KOPT-K1 (cell line): ENCODE data around the gene DNAH6.
"Not testable (repeated sequence)": the region's sequence is repeated elsewhere in the genome, so short reads cannot be mapped to it uniquely, and the experiment has no call there.

Source experiments
- H3K27ac ChIP-seq: fragments of 200-600 bp; sonication (generic); 2 replicates; pipeline ENCODE4 v1.5.1; 2016; ENCODE audit warnings: antibody characterized with exemption, mild to moderate bottlenecking, low read depth, low read length; ENCODE audit not compliant: poor library complexity, severe bottlenecking
- H3K36me3 ChIP-seq: fragments of 200-600 bp; sonication (generic); 2 replicates; pipeline ENCODE4 v1.5.1; 2017; ENCODE audit warnings: antibody characterized with exemption, mild to moderate bottlenecking, low read length, moderate library complexity; ENCODE audit not compliant: insufficient read depth
- H3K9me3 ChIP-seq: fragments of 200-600 bp; sonication (generic); 2 replicates; pipeline ENCODE4 v1.5.1; 2017; ENCODE audit warnings: antibody characterized with exemption, low read length, mild to moderate bottlenecking; ENCODE audit not compliant: insufficient read depth, poor library complexity, severe bottlenecking

DNAH6 gene

GRCh38 chr2:84545005-84545404 is 28.7 kb downstream of the DNAH6 start:
- no peaks in the 10 kb centered on the region for H3K9me3 ChIP-seq
- no peak overlapping the region for H3K27ac ChIP-seq
- H3K36me3 ChIP-seq, result no peaks in the 10 kb centered on the region

GRCh38 chr2:84546551-84546950 is 30.3 kb downstream of the DNAH6 start:
- Histone ChIP-seq H3K9me3 (no peaks in the 10 kb centered on the region), H3K36me3 (no peaks in the 10 kb centered on the region), H3K27ac (no peak overlapping the region)

DNA sequence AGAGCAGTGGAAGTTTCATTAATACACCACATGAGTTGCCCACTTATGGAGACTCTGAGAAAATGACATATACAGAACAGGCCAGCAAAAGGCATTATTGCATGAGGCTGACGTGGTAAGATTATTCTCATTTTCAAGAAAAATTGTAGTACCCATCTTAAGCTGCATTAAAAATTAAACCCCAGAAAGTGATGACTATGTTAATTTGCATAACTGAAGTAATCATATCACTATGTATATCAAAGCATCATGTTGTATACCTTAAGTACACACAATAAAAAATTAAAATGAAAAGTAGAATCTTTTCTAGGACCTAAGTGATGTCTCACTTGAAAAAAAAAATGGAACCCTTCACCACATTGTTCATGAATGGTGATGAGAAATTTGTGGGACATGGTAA is 32.0 kb downstream of the DNAH6 start:
- H3K36me3 ChIP-seq, result no peaks in the 10 kb centered on the region
- no peaks in the 10 kb centered on the region for H3K9me3 ChIP-seq
- no peak overlapping the region for H3K27ac ChIP-seq

GRCh38 chr2:84550916-84551315 is 34.6 kb downstream of the DNAH6 start:
- no peaks in the 10 kb centered on the region for H3K9me3 ChIP-seq
- no peak overlapping the region for H3K27ac ChIP-seq
- no peaks in the 10 kb centered on the region for H3K36me3 ChIP-seq

DNA sequence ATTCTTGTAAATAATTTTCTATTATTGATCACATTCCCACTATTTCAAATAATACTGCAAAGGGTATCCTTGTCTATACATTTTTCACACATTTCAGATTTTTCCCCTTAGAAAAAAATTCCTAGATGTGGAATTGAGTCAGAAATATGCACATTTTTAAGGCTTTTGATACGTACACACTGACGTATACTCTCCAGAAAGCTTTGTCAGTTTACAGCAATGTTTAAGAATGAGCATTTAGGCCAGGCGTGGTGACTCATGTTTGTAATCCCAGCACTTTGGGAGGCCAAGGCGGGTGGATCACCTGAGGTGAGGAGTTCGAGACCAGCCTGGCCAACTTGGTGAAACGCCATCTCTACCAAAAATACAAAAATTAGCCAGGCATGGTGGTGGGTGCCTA is 35.2 kb downstream of the DNAH6 start:
- not testable (repeated sequence) for H3K9me3 ChIP-seq, H3K27ac ChIP-seq, H3K36me3 ChIP-seq

GRCh38 chr2:84556190-84556589 is 39.9 kb downstream of the DNAH6 start:
- Histone ChIP-seq H3K9me3 (no peaks in the 10 kb centered on the region), H3K27ac (no peak overlapping the region), H3K36me3 (no peaks in the 10 kb centered on the region)

DNA sequence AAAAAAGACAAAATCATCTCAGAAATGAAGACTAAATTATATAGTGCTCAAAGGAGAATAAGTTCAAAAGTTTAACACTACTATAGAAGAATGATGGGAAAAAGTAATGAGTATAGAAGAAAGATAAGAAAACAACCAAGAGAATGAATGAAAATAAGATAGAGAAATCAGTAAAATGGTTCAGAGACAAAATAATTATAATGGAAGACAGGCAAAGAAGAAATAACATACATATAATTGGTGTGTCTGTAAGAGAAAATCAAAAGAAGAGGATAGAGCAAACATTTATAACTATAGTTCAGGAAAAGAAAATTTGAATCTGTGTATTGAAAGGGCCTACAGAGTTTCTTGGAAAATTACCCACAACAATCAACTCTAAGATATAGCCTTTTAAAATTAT is 43.5 kb downstream of the DNAH6 start:
- Histone ChIP-seq H3K9me3 (no peaks in the 10 kb centered on the region), H3K27ac (no peak overlapping the region), H3K36me3 (no peaks in the 10 kb centered on the region)

DNA sequence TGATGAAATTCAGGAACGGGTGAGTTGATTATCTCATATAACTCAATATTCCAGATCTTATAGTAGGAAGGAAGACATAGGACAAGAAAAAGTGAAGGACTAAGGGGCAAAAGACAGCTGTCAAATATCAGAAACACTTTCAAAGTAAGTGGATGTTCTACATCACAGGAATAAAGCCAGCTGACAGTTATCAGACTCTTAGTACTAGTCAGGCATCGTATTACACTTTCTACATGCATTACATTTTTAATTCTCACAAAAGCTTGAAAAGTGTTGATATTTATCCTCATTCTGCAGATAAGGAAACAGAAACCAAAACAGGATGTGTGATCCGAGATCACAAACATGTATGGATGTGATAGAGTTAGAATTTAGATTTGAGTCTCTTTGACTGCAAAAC is 63.4 kb downstream of the DNAH6 start:
- Histone ChIP-seq H3K9me3 (no peaks in the 10 kb centered on the region), H3K27ac (no peak overlapping the region), H3K36me3 (no peaks in the 10 kb centered on the region)

DNA sequence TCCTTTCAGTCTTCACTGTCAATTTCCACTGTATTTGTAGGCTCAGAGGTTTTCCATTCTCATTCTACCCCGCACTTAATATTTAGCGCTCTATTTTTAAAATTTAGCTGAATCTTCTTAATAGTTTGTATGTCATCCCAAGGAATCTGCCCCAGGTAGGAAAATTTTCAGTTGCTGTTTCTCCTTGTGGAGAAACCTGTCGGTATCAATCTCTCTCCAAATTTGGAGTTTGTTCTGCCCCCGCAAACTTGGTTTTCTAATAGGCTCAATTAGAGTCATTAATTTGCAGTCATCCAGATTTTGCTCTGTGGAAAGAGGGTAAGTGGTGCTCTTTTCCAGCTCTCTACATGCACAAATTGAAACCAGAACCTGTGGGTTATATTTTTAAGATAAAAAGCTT is 87.6 kb downstream of the DNAH6 start:
- peaks cover 8% of the 10 kb centered on the region for H3K9me3 ChIP-seq
- H3K27ac ChIP-seq, result no peak overlapping the region
- H3K36me3 ChIP-seq, result no peaks in the 10 kb centered on the region

DNA sequence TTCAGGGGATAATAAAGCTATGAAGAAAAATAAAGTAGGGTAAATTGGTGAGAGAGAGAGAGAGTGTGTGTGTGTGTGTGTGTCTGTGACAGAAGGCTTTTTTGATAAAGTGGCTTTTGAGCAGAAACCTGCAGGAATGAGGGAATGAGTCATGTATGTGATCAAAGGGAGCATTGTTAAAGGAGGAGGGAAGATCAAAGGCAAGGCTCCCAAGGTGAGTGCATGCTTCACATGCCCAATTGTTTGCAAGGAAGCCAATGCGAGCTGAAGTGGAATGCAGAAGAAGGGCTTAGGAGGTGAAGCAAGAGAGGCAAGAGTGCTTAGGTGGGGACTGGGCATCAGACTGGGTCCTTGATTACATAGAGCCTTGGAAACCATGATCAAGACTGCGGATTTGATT is 96.8 kb downstream of the DNAH6 start:
- Histone ChIP-seq H3K27ac (no peak overlapping the region), H3K9me3 (no peaks in the 10 kb centered on the region), H3K36me3 (no peaks in the 10 kb centered on the region)

DNA sequence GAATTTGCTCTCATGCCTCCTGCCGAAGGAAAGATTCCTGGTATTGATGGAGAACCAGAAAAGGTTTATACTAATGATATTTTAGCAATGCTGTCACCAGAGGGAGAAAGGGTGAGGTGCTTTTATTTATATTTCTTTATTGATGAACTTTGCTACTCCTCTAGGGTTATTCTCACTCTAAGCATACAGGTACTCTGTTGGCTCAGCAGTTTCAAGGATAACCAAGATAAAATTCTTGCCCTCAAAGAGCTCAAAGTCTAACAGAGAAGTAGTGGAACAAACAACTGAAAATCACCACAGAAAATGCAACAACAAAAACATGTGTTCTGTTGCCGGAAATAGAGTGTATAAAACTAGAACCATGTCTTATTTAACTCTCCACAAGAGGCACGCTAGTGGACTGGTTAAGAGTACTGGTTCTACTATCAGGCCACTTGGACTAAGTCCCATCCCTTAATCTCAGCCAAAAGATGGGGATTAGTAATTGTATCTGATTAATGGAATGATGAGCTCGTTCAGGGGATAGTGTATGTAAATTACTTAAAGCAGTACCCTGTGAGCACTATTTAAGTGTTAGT is 103.6 kb downstream of the DNAH6 start:
- no peak overlapping the region for H3K27ac ChIP-seq
- no peaks in the 10 kb centered on the region for H3K36me3 ChIP-seq
- H3K9me3 ChIP-seq, result no peaks in the 10 kb centered on the region

- Histone ChIP-seq H3K27ac (no peak overlapping the region), H3K36me3 (no peaks in the 10 kb centered on the region)
These were observed 112.2 kb downstream of the DNAH6 start for GRCh38 chr2:84628486-84628885.

DNA sequence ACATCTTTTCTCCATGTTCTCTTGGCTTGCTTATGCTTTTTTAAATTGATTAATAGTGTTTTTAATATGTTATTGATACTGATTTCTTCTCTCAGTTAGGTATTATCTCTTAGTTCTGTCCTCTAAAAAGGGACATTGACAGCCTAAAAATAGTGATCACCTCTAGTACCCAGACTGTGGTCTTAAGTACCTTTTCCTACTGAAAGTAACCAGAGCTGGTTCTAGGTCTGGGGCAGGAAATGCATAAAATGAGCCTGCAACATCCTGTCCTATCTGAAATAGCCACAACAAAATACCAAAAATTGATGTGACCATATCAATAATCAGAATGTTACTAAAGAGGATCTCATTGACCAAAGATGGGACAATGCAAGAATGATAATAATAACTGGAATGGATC is 113.3 kb downstream of the DNAH6 start:
- no peaks in the 10 kb centered on the region for H3K9me3 ChIP-seq
- H3K27ac ChIP-seq, result no peak overlapping the region
- H3K36me3 ChIP-seq, result no peaks in the 10 kb centered on the region

More at GRCh38 chr2:84628486-84628885, 112.2 kb downstream of the DNAH6 start:
- no peaks in the 10 kb centered on the region for H3K9me3 ChIP-seq

DNA sequence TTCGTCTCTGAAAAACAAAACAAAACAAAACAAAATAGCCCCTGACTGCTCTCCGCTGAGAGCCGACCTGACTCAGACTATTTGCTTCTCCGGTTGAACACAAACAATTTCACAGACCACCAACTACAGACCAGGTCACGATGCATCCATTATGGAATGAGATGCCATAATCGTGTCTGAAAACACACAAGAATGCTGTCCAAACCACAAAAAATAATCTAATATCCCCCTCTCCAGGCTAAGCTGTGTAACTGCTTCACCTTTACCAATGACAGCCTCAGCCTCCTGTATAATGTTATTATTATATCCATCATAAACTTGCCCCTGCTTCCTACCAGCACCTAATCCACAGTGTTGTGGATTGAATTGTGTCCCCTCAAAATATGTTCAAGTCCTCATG is 114.7 kb downstream of the DNAH6 start:
- Histone ChIP-seq H3K27ac (no peak overlapping the region), H3K36me3 (no peaks in the 10 kb centered on the region), H3K9me3 (no peaks in the 10 kb centered on the region)

- Histone ChIP-seq H3K9me3 (no peaks in the 10 kb centered on the region), H3K27ac (no peak overlapping the region), H3K36me3 (no peaks in the 10 kb centered on the region)
These were observed 115.7 kb downstream of the DNAH6 start for GRCh38 chr2:84631985-84632384.

- no peaks in the 10 kb centered on the region for H3K36me3 ChIP-seq
- H3K27ac ChIP-seq, result no peak overlapping the region
- no peaks in the 10 kb centered on the region for H3K9me3 ChIP-seq
These were observed 120.0 kb downstream of the DNAH6 start for GRCh38 chr2:84636080-84636971.
